ENCODE measurements around the gene MND1. TPM values are rescaled to one million over a fixed set of nuclear protein-coding genes. Genes with fewer than 3 reads are reported as not detected.

The MND1 gene
- total and polyA plus RNA-seq, 2 donors, result 0.95 to 9.6 TPM

DNA sequence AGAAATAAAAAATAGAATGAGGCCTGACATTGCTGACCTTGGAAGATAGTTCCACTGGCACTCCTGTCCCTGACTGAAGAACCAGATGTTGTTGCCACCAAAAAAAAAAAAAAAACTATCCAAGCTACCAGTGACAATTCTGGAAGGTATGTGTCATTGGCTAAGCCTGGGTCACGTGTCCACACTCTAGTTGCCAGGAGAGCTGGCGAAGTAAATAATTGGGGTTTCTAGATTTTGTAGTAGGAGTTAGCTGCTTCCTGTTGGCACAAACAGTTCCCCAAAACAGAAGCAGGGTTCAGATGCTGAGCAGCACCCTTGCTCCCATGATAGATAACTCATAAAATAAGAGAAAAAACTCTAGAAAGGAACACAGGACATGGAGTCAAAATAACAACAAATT lies 20.5 kb downstream of the MND1 start:
- H3K36me3 ChIP-seq (ENCODE audit: insufficient read depth), result no peaks in the 10 kb centered on the region
- H3K27ac ChIP-seq (ENCODE audit: low read depth), result no peak overlapping the region
- 97% methylated on average over 2 of the region's 2 CpGs for WGBS
- no peak overlapping the region for H3K4me3 ChIP-seq (ENCODE audit: low read depth, low read length)
- no peaks in the 10 kb centered on the region for H3K4me1 ChIP-seq (ENCODE audit: insufficient read depth)
- DNase-seq (ENCODE audit: extremely low spot score), result no peak

DNA sequence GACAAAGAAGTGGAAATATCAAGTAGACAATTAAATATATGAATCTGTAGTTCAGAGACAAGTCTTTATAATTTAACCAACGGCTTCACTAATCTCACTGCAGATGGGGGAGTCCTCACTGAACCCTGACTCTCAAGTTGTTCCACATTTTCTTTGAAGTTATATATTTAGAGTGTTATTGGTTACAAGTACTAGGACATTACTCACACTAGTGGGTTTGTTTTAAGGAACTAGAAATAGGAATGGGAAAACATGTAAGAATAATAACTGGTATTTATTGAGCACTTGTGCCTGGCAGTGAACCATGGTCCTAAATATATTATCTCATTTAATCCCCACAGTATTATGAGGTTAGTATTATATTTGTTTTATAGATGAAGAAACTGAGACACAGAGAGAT lies 22.0 kb downstream of the MND1 start:
- Histone ChIP-seq H3K36me3 (ENCODE audit: insufficient read depth) (no peaks in the 10 kb centered on the region), H3K4me1 (ENCODE audit: insufficient read depth) (no peaks in the 10 kb centered on the region), H3K4me3 (ENCODE audit: low read depth, low read length) (no peak overlapping the region), H3K27ac (ENCODE audit: low read depth) (no peak overlapping the region)
- no peak for DNase-seq (ENCODE audit: extremely low spot score)
- 88% methylated on average over 1 of the region's 1 CpG for WGBS

DNA sequence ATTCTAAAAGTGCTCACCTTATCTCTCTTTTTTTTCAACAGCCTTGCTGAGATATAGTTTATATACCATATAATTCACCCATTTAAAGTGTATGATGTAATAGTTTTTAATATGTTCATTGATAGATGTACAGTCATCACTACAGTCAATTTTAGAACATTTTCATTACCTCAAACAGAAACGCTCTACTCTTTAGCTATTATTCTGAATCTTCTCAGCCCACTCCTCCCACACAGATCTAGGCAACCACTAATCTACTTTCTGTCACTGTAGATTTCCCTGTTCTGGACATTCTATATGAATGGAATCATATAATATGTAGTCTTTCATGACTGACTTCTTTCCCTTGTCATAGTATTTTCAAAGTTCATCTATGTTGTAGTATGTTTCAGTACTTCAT lies 22.6 kb downstream of the MND1 start:
- Histone ChIP-seq H3K27ac (ENCODE audit: low read depth) (no peak overlapping the region), H3K36me3 (ENCODE audit: insufficient read depth) (no peaks in the 10 kb centered on the region), H3K4me3 (ENCODE audit: low read depth, low read length) (no peak overlapping the region), H3K4me1 (ENCODE audit: insufficient read depth) (no peaks in the 10 kb centered on the region)
- no peak for DNase-seq (ENCODE audit: extremely low spot score)
- WGBS, result 91% methylated on average over 1 of the region's 1 CpG

DNA sequence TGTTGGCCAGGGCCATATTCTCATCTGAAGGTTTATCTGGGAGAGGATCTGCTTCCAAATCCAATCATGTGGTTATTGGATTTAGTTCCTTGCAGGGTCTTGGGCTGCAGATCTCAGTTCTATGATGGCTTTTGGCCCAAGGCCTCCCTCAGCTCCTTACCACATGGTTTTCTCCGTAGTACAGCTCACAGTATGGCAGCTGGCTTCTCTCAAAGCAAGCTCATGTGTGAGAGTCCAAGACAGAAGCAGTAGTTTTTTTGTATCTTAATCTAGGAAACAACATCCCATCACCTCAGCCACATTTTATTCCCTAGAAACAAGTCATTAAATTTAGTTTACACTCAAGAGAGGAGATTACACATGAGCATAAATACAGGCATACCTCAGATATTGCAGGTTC lies 24.5 kb downstream of the MND1 start:
- Histone ChIP-seq H3K36me3 (ENCODE audit: insufficient read depth) (no peaks in the 10 kb centered on the region), H3K4me1 (ENCODE audit: insufficient read depth) (no peaks in the 10 kb centered on the region), H3K27ac (ENCODE audit: low read depth) (no peak overlapping the region), H3K4me3 (ENCODE audit: low read depth, low read length) (no peak overlapping the region)
- no peak for DNase-seq (ENCODE audit: extremely low spot score)
- WGBS, result 76% methylated on average over 1 of the region's 1 CpG

DNA sequence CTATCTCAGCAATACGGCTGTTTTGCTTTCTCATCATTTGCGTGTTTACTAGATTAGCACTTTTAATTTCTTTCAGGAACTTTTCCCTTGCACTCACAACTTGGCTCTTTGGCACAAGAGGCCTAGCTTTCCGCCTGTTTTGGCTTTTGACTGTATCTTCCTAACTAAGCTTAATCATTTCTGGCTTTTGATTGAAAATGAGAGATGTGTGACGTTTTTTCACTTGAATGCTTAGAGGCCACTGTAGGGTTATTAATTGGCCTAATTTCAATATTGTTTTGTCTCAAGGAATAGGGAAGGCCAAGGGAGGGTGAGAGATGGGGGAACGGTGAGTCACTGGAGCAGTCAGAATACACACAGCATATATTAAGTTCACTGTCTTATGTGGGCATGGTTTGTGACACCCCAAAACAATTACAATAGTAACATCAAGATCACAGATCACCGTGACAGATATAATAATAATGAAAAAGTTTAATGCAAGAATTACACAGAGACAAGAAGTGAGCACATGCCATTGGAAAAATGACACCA lies 27.3 kb downstream of the MND1 start:
- WGBS, result 92% methylated on average over 6 of the region's 6 CpGs

DNA sequence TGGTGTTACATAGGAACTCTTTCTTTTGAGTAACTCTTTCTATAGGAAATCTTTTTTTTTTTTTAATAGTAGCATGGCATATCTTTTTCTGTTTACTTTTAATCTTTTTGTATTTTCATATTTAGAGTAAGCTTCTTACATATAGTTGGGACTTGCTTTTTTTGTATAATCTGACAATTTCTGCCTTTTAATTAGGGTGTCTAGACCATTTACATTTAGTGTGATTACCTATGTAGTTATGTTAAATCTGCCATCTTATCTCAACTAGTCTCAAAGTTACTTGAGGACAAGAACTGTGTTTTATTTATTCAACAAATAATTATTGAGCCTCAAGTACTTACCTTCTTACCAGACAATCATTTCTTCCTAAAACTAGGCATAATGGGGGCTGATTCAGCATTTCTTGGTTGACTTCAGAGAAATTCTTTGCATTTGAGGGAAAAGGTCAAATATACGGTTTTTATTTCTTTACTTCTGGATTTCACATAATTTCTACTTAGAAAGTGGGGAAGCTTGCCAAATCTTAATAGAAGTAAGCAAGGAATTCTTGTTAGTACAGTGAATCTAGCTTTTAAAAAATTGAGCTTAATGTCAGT lies 28.6 kb downstream of the MND1 start:
- Histone ChIP-seq H3K4me3 (ENCODE audit: low read depth, low read length) (no peak overlapping the region), H3K27ac (ENCODE audit: low read depth) (no peak overlapping the region), H3K4me1 (ENCODE audit: insufficient read depth) (no peaks in the 10 kb centered on the region), H3K36me3 (ENCODE audit: insufficient read depth) (no peaks in the 10 kb centered on the region)
- no peak for DNase-seq (ENCODE audit: extremely low spot score)
- 83% methylated on average over 1 of the region's 1 CpG for WGBS

More for the DNA sequence above, 27.3 kb downstream of the MND1 start:
- H3K36me3 ChIP-seq (ENCODE audit: insufficient read depth), result no peaks in the 10 kb centered on the region
- no peak overlapping the region for H3K4me3 ChIP-seq (ENCODE audit: low read depth, low read length)
- DNase-seq (ENCODE audit: extremely low spot score), result no peak
- H3K4me1 ChIP-seq (ENCODE audit: insufficient read depth), result no peaks in the 10 kb centered on the region
- H3K27ac ChIP-seq (ENCODE audit: low read depth), result no peak overlapping the region

DNA sequence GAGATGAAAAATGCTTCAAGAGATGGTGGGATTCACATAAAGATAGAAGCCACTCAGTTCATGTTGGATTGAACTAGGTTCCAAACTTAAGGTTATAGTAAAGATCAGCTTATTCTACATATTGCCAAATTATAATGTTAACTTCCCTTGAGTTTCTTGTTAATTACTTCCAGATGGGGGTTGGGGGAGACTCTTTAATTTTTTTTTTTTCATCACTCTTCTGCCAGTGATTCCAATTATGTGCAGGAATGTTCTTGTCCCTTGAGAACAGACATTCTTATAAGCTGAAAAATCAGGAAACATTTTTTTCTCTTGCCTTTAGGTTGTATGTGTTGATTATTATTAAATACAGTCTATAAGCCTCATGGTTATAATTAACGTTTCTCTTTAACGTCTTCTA lies 30.0 kb downstream of the MND1 start:
- Histone ChIP-seq H3K4me3 (ENCODE audit: low read depth, low read length) (no peak overlapping the region), H3K27ac (ENCODE audit: low read depth) (no peak overlapping the region), H3K4me1 (ENCODE audit: insufficient read depth) (no peaks in the 10 kb centered on the region), H3K36me3 (ENCODE audit: insufficient read depth) (no peaks in the 10 kb centered on the region)
- 61% methylated on average over 2 of the region's 2 CpGs for WGBS
- DNase-seq (ENCODE audit: extremely low spot score), result no peak

DNA sequence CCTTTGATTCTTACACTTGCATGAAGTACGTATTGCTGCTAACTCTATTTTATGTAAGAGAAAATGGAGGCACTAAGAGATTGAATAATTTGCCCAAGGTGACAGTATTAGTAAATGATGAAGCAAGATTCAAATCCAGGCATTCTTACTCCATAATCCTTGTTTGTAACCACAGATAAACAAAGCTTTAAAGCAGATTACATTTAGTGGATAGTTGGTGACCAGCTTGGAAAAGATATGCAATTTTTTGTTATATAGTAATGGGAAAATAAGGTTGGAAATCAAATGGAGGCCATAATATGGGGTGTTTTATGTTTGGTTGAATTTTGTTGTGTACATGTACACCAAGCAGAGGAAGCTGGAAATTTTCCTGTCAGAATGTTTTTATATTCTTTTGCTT lies 30.8 kb downstream of the MND1 start:
- DNase-seq (ENCODE audit: extremely low spot score), result no peak
- WGBS, result 71% methylated on average over 1 of the region's 1 CpG
- no peak overlapping the region for H3K4me3 ChIP-seq (ENCODE audit: low read depth, low read length)

DNA sequence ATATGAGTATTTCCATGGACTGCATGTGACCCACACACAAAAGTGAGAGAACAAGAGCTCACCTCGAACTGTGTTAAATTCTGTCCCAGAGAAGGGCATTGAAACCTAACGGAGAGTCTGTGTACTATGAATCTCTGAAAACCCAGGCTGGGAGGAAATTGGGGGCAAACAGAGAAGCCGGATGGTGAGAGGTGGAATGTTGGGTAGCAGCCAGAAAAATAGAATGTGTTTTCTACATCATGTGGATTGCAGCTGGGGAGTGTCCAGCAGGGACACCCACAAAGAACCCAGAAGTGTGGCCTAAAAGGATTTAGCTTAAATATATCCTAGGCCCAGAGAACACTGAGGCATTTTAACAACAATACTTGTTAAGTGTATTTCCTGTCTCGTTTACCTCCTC lies 38.6 kb downstream of the MND1 start:
- Histone ChIP-seq H3K36me3 (ENCODE audit: insufficient read depth) (no peaks in the 10 kb centered on the region), H3K27ac (ENCODE audit: low read depth) (no peak overlapping the region), H3K4me3 (ENCODE audit: low read depth, low read length) (no peak overlapping the region), H3K4me1 (ENCODE audit: insufficient read depth) (no peaks in the 10 kb centered on the region)
- WGBS, result 64% methylated on average over 4 of the region's 4 CpGs
- DNase-seq (ENCODE audit: extremely low spot score), result no peak

More for the DNA sequence above, 30.8 kb downstream of the MND1 start:
- Histone ChIP-seq H3K4me1 (ENCODE audit: insufficient read depth) (no peaks in the 10 kb centered on the region), H3K36me3 (ENCODE audit: insufficient read depth) (no peaks in the 10 kb centered on the region), H3K27ac (ENCODE audit: low read depth) (no peak overlapping the region)

DNA sequence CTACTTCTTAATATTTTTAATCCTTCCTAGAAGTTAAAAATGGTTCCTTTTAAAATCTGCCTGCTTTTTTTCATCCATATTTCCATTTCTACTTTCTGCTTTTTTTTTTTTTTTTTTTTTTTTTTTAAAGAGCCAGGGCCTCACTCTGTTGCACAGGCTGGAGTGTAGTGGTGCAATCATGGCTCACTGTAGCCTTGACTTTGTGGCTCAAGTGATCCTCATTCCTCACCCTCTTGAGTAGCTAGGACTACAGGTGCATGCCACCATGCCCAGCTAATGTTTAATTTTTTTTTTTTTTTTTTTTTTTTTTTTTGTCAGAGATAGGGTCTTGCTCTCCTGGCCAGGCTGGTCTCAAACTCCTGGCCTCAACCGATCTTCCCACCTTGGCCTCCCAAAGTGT lies 39.7 kb downstream of the MND1 start:
- H3K36me3 ChIP-seq (ENCODE audit: insufficient read depth), result no peaks in the 10 kb centered on the region
- DNase-seq (ENCODE audit: extremely low spot score), result no peak
- WGBS, result 100% methylated on average over 1 of the region's 1 CpG
- H3K4me3 ChIP-seq (ENCODE audit: low read depth, low read length), result no peak overlapping the region
- no peak overlapping the region for H3K27ac ChIP-seq (ENCODE audit: low read depth)
- H3K4me1 ChIP-seq (ENCODE audit: insufficient read depth), result no peaks in the 10 kb centered on the region

DNA sequence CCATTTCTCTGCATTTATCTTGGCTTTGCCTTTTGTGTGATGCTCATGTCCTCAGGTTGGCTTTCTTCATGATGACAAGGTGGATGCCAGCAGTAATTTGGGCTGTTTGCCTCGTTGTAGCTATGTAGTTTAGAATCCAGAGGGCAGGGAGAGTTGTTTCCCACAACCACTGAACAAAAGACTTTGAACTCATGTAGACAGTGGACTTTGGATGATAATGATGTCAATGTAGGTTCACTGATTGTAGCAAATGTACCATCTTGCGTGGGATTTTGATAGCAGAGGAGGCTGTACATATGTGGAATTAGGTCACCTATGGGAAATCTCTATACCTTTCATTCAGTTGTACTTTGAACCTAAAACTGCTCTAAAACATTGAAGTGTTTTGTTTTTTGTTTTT lies 41.3 kb downstream of the MND1 start:
- DNase-seq (ENCODE audit: extremely low spot score), result no peak
- WGBS, result 91% methylated on average over 2 of the region's 2 CpGs
- Histone ChIP-seq H3K4me1 (ENCODE audit: insufficient read depth) (no peaks in the 10 kb centered on the region), H3K36me3 (ENCODE audit: insufficient read depth) (no peaks in the 10 kb centered on the region), H3K4me3 (ENCODE audit: low read depth, low read length) (no peak overlapping the region), H3K27ac (ENCODE audit: low read depth) (no peak overlapping the region)

DNA sequence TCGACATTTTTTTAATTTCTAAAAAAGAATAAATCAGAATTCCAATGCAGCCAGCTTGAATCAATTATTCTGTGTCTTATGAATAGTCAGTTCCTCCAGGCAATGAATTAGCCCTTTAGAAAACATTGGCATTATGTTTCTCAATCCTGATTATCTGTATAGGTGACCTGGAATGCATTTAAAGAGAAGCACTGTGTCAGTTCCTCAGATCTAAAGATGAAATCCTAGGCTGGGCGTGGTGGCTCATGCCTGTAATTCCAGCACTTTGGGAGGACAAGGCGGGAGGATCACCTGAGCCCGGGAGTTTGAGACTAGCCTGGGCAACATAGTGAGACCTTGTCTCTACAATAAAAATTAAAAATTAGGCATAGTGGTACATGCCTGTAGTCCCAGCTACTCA lies 43.5 kb downstream of the MND1 start:
- Histone ChIP-seq H3K27ac (ENCODE audit: low read depth) (no peak overlapping the region), H3K36me3 (ENCODE audit: insufficient read depth) (no peaks in the 10 kb centered on the region), H3K4me3 (ENCODE audit: low read depth, low read length) (no peak overlapping the region), H3K4me1 (ENCODE audit: insufficient read depth) (no peaks in the 10 kb centered on the region)
- WGBS, result 96% methylated on average over 4 of the region's 4 CpGs
- no peak for DNase-seq (ENCODE audit: extremely low spot score)

DNA sequence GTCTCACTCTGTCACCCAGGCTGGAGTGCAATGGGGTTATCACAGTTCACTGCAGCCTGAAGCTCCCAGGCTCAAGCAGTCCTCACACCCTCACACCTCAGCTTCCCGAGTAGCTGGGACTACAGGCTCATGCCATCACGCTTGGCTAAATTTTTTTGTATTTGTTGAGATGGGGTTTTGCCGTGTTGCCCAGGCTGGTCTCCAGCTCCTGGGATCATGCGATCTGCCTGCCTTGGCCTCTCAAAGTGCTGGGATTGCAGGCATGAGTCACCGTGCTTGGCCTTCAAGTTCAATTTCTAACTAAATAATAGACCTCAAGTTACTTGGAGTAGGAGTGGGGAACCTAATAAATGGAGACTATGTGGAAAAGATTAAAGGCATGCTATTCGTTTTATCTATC lies 48.9 kb downstream of the MND1 start:
- DNase-seq (ENCODE audit: extremely low spot score), result no peak
- no peak overlapping the region for H3K4me3 ChIP-seq (ENCODE audit: low read depth, low read length)
- no peaks in the 10 kb centered on the region for H3K4me1 ChIP-seq (ENCODE audit: insufficient read depth)
- H3K36me3 ChIP-seq (ENCODE audit: insufficient read depth), result no peaks in the 10 kb centered on the region
- WGBS, result 56% methylated on average over 6 of the region's 6 CpGs
- H3K27ac ChIP-seq (ENCODE audit: low read depth), result no peak overlapping the region

DNA sequence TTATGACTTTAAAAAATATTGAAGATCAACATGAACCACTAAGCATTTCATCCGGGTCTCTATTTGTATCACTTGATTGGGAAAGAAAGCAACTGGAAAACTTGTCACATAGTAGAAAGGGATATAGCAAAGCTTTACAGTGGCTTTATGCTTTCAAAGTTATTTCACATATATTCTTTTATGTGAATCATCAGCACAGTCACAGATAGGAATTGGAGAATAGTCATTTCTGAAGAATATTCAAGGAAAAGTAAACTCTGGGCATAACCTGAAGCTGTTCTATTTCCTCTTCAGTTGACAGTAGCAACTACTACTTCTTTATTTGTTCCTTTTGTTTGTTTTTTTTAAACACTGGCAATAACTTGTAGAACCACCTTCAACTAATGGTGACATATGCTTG lies 50.5 kb downstream of the MND1 start:
- Histone ChIP-seq H3K36me3 (ENCODE audit: insufficient read depth) (no peaks in the 10 kb centered on the region), H3K27ac (ENCODE audit: low read depth) (no peak overlapping the region), H3K4me1 (ENCODE audit: insufficient read depth) (no peaks in the 10 kb centered on the region), H3K4me3 (ENCODE audit: low read depth, low read length) (no peak overlapping the region)
- no peak for DNase-seq (ENCODE audit: extremely low spot score)
- 93% methylated on average over 1 of the region's 1 CpG for WGBS

DNA sequence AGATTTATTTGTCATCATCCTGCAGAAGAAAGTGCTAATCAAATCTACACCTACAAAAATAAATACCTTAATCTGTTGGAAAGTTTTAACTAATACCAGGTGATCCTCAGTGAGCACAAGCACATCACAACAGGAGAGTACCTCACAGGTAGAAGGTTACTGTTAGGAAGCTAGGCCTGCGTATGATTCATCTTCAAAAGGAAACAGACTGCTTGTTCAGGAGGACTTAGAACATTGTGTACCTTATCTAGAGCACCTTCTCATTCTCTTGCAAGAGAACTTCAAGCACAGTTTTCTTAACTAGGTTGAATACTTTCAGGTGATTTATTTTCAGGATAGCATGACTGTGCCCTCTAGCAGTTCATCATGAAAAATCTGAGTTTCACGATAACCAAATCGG lies 54.2 kb downstream of the MND1 start:
- WGBS, result 98% methylated on average over 3 of the region's 3 CpGs
- DNase-seq (ENCODE audit: extremely low spot score), result no peak
- Histone ChIP-seq H3K27ac (ENCODE audit: low read depth) (no peak overlapping the region), H3K36me3 (ENCODE audit: insufficient read depth) (no peaks in the 10 kb centered on the region), H3K4me3 (ENCODE audit: low read depth, low read length) (no peak overlapping the region), H3K4me1 (ENCODE audit: insufficient read depth) (no peaks in the 10 kb centered on the region)
